Large intestine (tissue), 3 donors: Measurements from ENCODE around the gene CHAMP1. TPM values are rescaled to one million over a fixed set of nuclear protein-coding genes. Genes with fewer than 3 reads are reported as not detected.

ENCODE experiments used
- DNase-seq, 2 donors: peaks; one replicate each; pipeline versions ENCODE4 v3.0.0 to v3.0.0-alpha.2; 2013
- H3K27ac ChIP-seq: one replicate; pipeline ENCODE4 v1.5.1; 2013; ENCODE audit warnings: low read length
- H3K27me3 ChIP-seq: 2 replicates; pipeline ENCODE4 v1.6.1; 2013; ENCODE audit warnings: low read length; ENCODE audit not compliant: control insufficient read depth, insufficient read depth
- H3K36me3 ChIP-seq: 2 replicates; pipeline ENCODE4 v1.6.1; 2013; ENCODE audit warnings: low read length; ENCODE audit not compliant: control insufficient read depth, insufficient read depth
- H3K4me1 ChIP-seq: one replicate; pipeline ENCODE4 v1.6.1; 2013; ENCODE audit warnings: low read length; ENCODE audit not compliant: control insufficient read depth, insufficient read depth
- H3K4me3 ChIP-seq: one replicate; pipeline ENCODE4 v1.5.1; 2013; ENCODE audit warnings: low read length
- H3K9me3 ChIP-seq: one replicate; pipeline ENCODE4 v1.6.1; 2013; ENCODE audit warnings: mild to moderate bottlenecking, low read depth, low read length, moderate library complexity; ENCODE audit not compliant: control insufficient read depth
- WGBS: methylation state at CpG from one replicate; pipeline ENCODE4 v1.1.5; 2013; ENCODE audit warnings: low lambda C conversion rate; ENCODE audit not compliant: insufficient coverage; 5-methylcytosine and 5-hydroxymethylcytosine counted together
- polyA plus RNA-seq: library from polyadenylated mRNA; unstranded; fragments of 120-200 nt; gene quantifications from one replicate; pipeline ENCODE4 v1.2.1, GENCODE V29; 2013

The CHAMP1 gene
- polyA plus RNA-seq, 1 donor = 23.0 TPM

DNA sequence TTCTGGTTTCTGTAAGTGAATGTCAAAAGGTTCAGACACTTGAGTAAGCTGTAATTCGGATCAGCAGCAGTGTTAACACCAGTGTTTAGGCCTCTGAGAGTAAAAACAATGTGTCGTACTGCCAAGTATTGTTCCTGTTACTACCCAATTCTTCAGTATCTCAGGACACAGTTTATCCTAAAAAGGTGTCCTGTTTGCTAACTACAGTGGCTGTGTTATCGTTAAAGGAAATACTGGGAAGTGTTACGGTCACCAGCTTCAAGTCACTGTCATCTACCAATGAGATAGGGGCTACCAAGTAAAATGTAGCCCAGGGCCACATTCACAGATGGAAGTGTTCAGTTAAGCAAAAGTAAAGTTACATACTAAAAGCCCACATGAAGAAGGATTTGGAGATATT, 35.2 kb upstream of the CHAMP1 start:
- H3K36me3 ChIP-seq = peaks cover 32% of the 10 kb centered on the region
- H3K9me3 ChIP-seq = no peaks in the 10 kb centered on the region
- no peak for DNase-seq
- no CpG with 5 or more reads among the region's 4 CpGs for WGBS
- H3K27ac ChIP-seq = no peak overlapping the region
- no peak overlapping the region for H3K4me3 ChIP-seq
- H3K4me1 ChIP-seq = peaks cover 12% of the 10 kb centered on the region
- H3K27me3 ChIP-seq = no peaks in the 10 kb centered on the region

DNA sequence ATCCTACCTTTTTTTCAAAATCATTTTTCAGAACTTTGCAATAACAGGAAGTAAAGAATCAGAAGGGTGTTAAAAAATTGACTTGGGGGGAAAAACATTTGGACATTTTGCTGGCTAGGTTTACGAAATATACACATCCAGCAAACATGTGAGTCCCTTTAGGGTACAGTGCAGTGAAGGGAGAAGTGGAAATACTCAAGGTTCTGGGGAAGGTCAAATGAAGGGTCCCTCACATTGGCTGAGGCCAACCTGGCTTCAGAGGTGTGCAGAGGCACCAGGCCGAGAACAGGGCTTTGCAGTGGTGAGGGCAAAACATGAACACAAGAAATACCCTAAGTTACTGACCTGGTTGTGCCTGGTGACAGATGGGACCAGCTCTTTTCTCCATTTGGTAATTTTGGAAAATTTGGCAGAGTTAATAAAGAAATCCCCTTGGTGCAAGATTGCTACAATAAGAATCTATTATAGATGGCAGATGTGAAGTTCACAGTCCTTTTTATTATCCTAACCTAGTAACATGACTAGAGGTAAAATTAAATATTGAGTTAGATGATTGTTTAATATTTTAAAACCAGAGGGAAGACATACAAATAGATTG, 34.4 kb upstream of the CHAMP1 start:
- no peak for DNase-seq
- no peaks in the 10 kb centered on the region for H3K27me3 ChIP-seq
- no CpG with 5 or more reads among the region's 2 CpGs for WGBS
- no peak overlapping the region for H3K4me3 ChIP-seq
- H3K9me3 ChIP-seq = no peaks in the 10 kb centered on the region
- peaks cover 29% of the 10 kb centered on the region for H3K36me3 ChIP-seq
- no peak overlapping the region for H3K27ac ChIP-seq
- peaks cover 12% of the 10 kb centered on the region for H3K4me1 ChIP-seq

DNA sequence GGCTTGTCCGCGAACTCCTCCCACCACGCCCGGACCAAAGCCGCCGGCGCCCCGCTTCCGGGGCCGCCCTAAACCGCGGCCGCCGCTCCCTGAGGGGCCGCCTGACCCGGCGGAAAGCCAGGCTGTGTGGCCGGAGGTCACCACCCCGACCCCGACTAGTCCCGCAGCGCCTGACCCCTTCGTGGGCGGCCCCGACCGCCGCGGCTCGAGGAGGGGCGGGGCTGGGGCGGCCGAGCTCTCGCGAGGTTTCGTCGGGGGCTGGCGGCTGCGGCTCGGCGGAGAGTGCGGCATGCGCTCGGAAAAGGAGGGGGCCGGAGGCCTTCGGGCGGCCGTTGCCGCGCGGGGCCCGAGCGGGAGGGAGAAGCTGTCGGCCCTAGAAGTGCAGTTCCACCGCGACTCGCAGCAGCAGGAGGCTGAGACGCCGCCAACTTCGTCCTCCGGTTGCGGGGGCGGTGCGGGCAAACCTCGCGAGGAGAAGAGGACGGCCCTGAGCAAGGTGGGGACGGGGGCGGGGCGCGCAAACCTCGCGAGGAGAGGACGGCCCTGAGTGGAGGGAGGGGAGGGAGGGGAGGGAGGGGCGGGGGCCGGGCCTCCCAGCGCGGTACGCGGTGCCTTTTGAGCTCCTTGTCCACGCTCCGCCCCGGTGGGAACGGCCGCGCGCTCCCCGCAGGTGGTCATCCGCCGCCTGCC, 32.8 kb upstream of the CHAMP1 start, which contains the start of gene UPF3A:
Gene UPF3A, plus strand, starts transcription at position 251 of the 690 bp plus-strand sequence. Its CDS starts 39 bp downstream, at position 290.
- Histone ChIP-seq H3K36me3 (peaks cover 23% of the 10 kb centered on the region), H3K9me3 (no peaks in the 10 kb centered on the region), H3K4me3 (peak within 1 kb of the TSS; percentile 87), H3K27me3 (no peaks in the 10 kb centered on the region), H3K27ac (peak within 1 kb of the TSS; percentile 91), H3K4me1 (peaks cover 12% of the 10 kb centered on the region)
- peak; percentile 90 to 96 for DNase-seq
- WGBS = no CpG with 5 or more reads among the region's 89 CpGs

DNA sequence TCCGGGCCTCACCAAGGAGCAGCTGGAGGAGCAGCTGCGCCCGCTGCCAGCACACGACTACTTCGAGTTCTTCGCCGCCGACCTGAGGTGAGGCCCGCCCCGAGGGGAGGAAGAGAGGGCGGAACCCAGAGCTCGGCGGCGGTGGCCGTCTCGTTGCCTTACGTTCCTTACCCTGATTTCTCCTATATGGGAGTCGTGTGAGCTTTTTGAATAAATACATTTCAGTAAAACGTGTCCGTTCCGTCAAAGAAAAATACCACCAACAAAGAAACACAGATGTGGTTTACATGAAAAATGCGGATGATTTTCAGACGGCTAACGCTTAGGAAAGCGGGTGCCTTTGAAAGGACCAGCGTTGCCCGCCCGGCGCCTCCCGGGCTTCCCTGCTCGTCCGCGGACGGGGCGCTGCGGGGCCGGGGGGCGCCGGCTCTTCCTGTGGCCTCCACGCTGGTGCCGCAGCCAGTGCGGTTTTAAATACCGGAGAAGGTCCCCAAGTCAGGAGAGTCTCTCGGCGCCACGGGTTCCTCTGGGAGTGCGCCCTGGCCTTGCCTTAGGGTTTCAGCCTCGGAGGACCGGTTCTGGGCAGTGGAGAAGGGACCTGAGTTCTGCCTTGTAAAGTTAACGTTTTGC, 32.1 kb upstream of the CHAMP1 start:
- WGBS = no CpG with 5 or more reads among the region's 50 CpGs
- H3K4me1 ChIP-seq = peaks cover 12% of the 10 kb centered on the region
- DNase-seq = peak; percentile 18 to 87

DNA sequence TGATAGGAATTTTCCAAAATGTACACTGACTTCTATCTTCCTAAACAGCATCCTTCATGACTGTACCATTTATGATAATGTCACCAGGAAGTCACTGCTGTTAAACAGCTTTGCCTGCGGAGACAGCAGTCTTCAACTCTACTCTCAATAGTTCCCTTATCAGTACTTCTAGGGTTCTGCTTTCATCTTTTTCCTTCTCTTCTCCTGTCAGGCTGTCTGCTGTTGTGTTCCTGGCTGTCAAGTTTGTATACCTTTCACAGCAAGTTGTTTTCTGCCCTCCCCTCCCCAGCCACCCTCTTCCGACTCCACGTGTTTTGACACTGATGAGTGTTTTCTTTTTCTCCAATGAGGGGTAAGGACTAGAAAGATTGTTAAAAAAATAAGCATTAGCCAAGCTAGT, 30.7 kb upstream of the CHAMP1 start:
- 50% methylated on average over 1 of the region's 3 CpGs for WGBS
- DNase-seq = peak in 1 of 2 donors; percentile 32

More for the DNA sequence above, 32.1 kb upstream of the CHAMP1 start:
- Histone ChIP-seq H3K4me3 (peak overlapping the region; percentile 87), H3K36me3 (peaks cover 26% of the 10 kb centered on the region), H3K27ac (peak overlapping the region; percentile 89), H3K27me3 (no peaks in the 10 kb centered on the region), H3K9me3 (no peaks in the 10 kb centered on the region)

DNA sequence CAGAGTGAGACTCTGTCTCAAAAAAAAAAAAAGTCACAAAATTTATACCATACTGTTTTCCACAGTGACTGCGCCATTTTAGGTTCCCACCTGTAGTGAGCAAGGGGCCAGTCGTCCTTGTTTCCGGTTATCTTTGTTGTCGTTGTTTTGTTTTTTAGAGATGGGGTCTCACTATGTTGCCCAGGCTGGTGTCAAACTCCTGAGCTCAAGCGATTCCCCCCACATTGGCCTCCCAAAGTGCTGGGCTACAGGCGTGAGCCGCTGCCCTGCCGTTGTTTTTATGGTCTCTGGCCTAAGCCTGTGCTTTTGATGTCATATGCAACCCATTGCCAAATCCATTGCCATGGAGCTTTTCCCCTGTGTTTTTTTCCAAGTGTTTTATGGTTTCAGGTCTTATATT, 29.6 kb upstream of the CHAMP1 start:
- no peak overlapping the region for H3K27ac ChIP-seq
- no peak for DNase-seq
- peaks cover 42% of the 10 kb centered on the region for H3K36me3 ChIP-seq
- WGBS = no CpG with 5 or more reads among the region's 8 CpGs
- H3K4me3 ChIP-seq = no peak overlapping the region
- peaks cover 12% of the 10 kb centered on the region for H3K4me1 ChIP-seq
- no peaks in the 10 kb centered on the region for H3K27me3 ChIP-seq
- H3K9me3 ChIP-seq = no peaks in the 10 kb centered on the region

More for the DNA sequence above, 30.7 kb upstream of the CHAMP1 start:
- Histone ChIP-seq H3K4me1 (peaks cover 12% of the 10 kb centered on the region), H3K4me3 (no peak overlapping the region), H3K9me3 (no peaks in the 10 kb centered on the region), H3K36me3 (peaks cover 35% of the 10 kb centered on the region), H3K27me3 (no peaks in the 10 kb centered on the region), H3K27ac (peak overlapping the region; percentile 56)

DNA sequence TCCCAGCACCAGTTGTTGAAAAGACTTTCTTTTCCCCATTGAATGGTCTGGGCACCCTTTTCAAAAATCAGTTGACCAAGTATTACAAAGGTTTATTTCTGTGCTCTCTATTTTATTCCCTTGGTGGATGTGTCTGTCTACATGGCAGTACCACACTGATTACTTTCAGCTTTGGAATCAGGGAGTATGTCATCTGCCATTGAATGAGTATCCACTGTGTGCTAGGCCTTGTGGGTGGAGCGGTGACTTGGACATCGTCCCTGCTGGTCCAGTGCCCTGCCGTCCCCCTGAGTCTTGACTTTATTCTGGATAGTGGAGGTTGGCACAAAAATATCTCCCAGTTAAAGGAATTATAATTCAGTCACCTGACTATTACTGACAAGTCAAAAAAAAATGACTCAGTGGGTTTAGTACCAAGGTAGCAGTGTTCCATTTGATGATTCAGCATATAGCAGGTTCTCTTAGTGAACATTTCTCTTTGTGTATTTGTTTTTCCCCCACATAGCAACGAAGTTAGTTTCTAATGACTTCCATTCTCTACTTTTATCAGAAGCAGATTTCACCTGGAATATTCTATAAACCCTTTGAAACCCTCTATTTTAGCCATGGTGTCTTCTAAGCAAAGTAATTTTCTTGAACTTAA, 29.0 kb upstream of the CHAMP1 start:
- no CpG with 5 or more reads among the region's 4 CpGs for WGBS
- Histone ChIP-seq H3K27me3 (no peaks in the 10 kb centered on the region), H3K36me3 (peaks cover 48% of the 10 kb centered on the region), H3K4me1 (peaks cover 12% of the 10 kb centered on the region), H3K9me3 (no peaks in the 10 kb centered on the region), H3K4me3 (no peak overlapping the region), H3K27ac (no peak overlapping the region)
- no peak for DNase-seq

DNA sequence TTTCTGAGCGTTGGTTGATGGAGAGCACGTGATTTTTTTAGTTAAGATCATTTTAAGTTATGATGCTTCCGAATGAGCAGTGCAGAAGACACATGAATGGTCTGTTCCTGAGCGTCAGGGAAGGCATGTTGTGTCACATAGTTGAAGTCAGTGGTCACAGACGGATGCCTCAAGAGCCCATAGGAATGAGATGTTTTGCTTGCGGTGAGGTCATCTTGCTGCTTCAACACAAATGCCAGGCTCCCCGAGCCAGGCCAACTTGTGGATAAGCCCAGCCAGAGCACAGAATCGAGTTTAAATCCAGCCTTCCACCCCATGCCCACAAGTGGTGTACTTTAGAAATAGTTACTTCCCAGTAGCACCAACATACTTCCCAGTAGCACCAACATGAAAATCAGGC, 27.5 kb upstream of the CHAMP1 start:
- no peak overlapping the region for H3K27ac ChIP-seq
- no peaks in the 10 kb centered on the region for H3K9me3 ChIP-seq
- H3K4me3 ChIP-seq = no peak overlapping the region
- H3K27me3 ChIP-seq = no peaks in the 10 kb centered on the region
- peaks cover 8% of the 10 kb centered on the region for H3K4me1 ChIP-seq
- no CpG with 5 or more reads among the region's 8 CpGs for WGBS
- peaks cover 52% of the 10 kb centered on the region for H3K36me3 ChIP-seq
- DNase-seq = no peak

DNA sequence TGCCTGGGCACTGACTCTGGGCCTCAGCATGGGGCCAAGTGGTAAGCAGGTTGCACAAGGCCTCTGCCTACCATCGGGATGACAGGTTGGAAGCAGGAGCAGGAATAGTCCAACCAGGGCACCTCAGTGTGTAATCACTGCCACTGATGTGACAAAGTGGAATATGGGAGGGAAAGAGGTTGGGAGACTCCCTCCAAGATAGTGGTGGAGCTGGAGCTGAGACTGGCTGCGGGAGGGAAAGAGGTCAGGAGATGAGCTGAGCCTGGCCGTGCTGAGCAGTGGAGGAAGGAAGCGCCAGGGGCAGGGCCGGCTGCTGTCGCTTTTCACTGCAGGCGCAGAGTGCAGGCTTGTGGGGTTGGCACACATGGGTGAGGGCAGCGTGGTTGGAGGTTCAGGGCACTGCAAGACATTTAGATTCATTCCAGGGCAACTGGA, 26.1 kb upstream of the CHAMP1 start:
- no peak for DNase-seq
- Histone ChIP-seq H3K27me3 (no peaks in the 10 kb centered on the region), H3K27ac (no peak overlapping the region), H3K36me3 (peaks cover 63% of the 10 kb centered on the region), H3K4me1 (peaks cover 5% of the 10 kb centered on the region), H3K4me3 (no peak overlapping the region), H3K9me3 (no peaks in the 10 kb centered on the region)
- no CpG with 5 or more reads among the region's 8 CpGs for WGBS

DNA sequence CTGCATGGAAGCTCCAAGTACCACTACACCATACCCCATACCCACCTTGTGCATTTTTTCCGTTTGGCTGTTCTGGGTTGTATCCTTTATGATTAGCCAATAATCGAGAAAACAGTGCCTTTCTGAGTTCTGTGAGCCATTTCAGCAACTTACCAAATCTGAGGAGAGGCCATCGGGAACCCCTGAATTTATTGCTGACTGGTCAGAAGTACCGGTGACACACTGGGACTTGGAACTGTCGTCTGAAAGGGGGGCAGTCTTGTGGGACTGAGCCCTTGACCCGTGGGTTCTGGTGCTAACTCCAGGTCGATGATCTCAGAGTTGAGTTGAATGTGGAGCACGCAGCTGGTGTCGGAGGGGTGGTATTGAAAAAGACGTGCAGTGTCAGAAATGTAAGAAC, 17.9 kb upstream of the CHAMP1 start:
- WGBS = no CpG with 5 or more reads among the region's 10 CpGs
- no peak overlapping the region for H3K4me3 ChIP-seq
- no peaks in the 10 kb centered on the region for H3K9me3 ChIP-seq
- peaks cover 60% of the 10 kb centered on the region for H3K36me3 ChIP-seq
- H3K27me3 ChIP-seq = no peaks in the 10 kb centered on the region
- DNase-seq = no peak
- no peaks in the 10 kb centered on the region for H3K4me1 ChIP-seq
- H3K27ac ChIP-seq = no peak overlapping the region
